Smooth muscle cell (in vitro differentiated cells): ENCODE data around the gene NLGN3. TPM values are rescaled to one million over a fixed set of nuclear protein-coding genes. Genes with fewer than 3 reads are reported as not detected.

Experiments used
- DNase-seq: peaks from one replicate; lab custom pipeline; 2025; ENCODE audit not compliant: unreplicated experiment; lab: John Stamatoyannopoulos, UW
- H2AFZ ChIP-seq: fragments of 200-600 bp; sonication (generic); 2 replicates; pipeline ENCODE4 v1.6.0; 2016; ENCODE audit warnings: antibody characterized with exemption, low read depth, mild to moderate bottlenecking
- H3F3A ChIP-seq: fragments of 200-600 bp; sonication (generic); 2 replicates; pipeline ENCODE4 v1.6.0; 2017; ENCODE audit warnings: antibody characterized with exemption, low read depth
- H3K27ac ChIP-seq: fragments of 200-600 bp; sonication (generic); 2 replicates; pipeline ENCODE4 v1.5.1; 2016; ENCODE audit warnings: low read depth, mild to moderate bottlenecking
- H3K27me3 ChIP-seq: fragments of 200-600 bp; sonication (generic); 2 replicates; pipeline ENCODE4 v1.6.1; 2016; ENCODE audit warnings: low read depth, mild to moderate bottlenecking
- H3K36me3 ChIP-seq: fragments of 200-600 bp; sonication (generic); 2 replicates; pipeline ENCODE4 v1.5.1; 2016; ENCODE audit warnings: low read depth
- H3K4me1 ChIP-seq: fragments of 200-600 bp; sonication (generic); 2 replicates; pipeline ENCODE4 v1.5.1; 2016; ENCODE audit warnings: low read depth
- H3K4me2 ChIP-seq: fragments of 200-600 bp; sonication (generic); 2 replicates; pipeline ENCODE4 v1.6.0; 2016; ENCODE audit warnings: mild to moderate bottlenecking
- H3K4me3 ChIP-seq: fragments of 200-600 bp; sonication (generic); 2 replicates; pipeline ENCODE4 v1.5.1; 2016; ENCODE audit warnings: mild to moderate bottlenecking
- H3K79me2 ChIP-seq: fragments of 200-600 bp; sonication (generic); 2 replicates; pipeline ENCODE4 v1.6.0; 2016; ENCODE audit warnings: low read depth, mild to moderate bottlenecking
- H3K9ac ChIP-seq: fragments of 200-600 bp; sonication (generic); 2 replicates; pipeline ENCODE4 v1.6.0; 2016; ENCODE audit warnings: low read depth
- H3K9me3 ChIP-seq: fragments of 200-600 bp; sonication (generic); replicated peaks from 2 replicates; pipeline ENCODE4 v1.5.1; 2016; ENCODE audit warnings: low read depth
- H4K20me1 ChIP-seq: fragments of 200-600 bp; sonication (generic); 2 replicates; pipeline ENCODE4 v1.6.0; 2016; ENCODE audit warnings: low read depth
- CTCF ChIP-seq: fragments of 200-600 bp; sonication (generic); IDR thresholded peaks from 2 replicates; pipeline ENCODE4 v1.5.1; 2017; ENCODE audit warnings: borderline replicate concordance, mild to moderate bottlenecking, antibody characterized with exemption; ENCODE audit not compliant: insufficient read depth, poor library complexity, severe bottlenecking
- WGBS: methylation state at CpG from one replicate; pipeline ENCODE4 v1.1.7; 2016; ENCODE audit warnings: low lambda C conversion rate; 5-methylcytosine and 5-hydroxymethylcytosine counted together
- polyA plus RNA-seq: library from polyadenylated mRNA; unstranded; fragments of >200 nt; fragmentation: Nextera tagmentation; extraction: Ambion mirVana; gene quantifications from 2 replicates; pipeline ENCODE4 v1.2.1, GENCODE V29; 2016
- total RNA-seq: library from RNA; depleted of rRNA; stranded (reverse); fragments of >200 nt; gene quantifications from 2 replicates; pipeline ENCODE4 v1.2.3, GENCODE V29; 2014

NLGN3 gene
- total and polyA plus RNA-seq, 2 experiments from 2014 or later: 0.13 to 1.5 TPM

DNA sequence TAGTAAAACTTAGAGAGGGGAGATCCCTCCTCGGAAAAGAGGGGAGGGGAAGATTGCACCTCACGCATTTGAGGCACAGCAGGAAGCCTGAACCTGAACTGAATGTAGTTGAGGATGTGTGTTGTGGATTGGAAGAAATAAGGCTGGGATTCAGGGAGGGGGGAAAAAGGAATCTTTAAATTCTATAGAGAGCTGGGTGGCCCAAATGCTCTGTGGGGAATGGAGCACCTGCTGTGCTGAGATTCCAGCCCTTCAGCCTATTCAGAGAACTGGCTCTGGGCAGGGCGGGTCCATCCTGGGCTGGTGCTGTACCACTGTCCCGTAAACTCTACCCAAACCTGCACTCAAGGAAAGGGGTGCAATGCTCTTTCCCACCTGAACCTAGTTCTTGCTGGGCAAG is 44.9 kb upstream of the NLGN3 start:
- no peak overlapping the region for H3K9ac ChIP-seq
- H3K27me3 ChIP-seq: no peaks in the 10 kb centered on the region
- H3K27ac ChIP-seq: no peak overlapping the region
- 54% methylated on average over 4 of the region's 4 CpGs for WGBS
- no peaks in the 10 kb centered on the region for H3K9me3 ChIP-seq
- no peaks in the 10 kb centered on the region for H3K4me1 ChIP-seq
- H3K4me2 ChIP-seq: no peak overlapping the region
- no peak for DNase-seq
- H3K79me2 ChIP-seq: no peaks in the 10 kb centered on the region
- H3K4me3 ChIP-seq: no peak overlapping the region
- no peak for TF ChIP-seq CTCF
- no peaks in the 10 kb centered on the region for H3F3A ChIP-seq
- no peaks in the 10 kb centered on the region for H4K20me1 ChIP-seq
- no peaks in the 10 kb centered on the region for H3K36me3 ChIP-seq
- no peak overlapping the region for H2AFZ ChIP-seq

DNA sequence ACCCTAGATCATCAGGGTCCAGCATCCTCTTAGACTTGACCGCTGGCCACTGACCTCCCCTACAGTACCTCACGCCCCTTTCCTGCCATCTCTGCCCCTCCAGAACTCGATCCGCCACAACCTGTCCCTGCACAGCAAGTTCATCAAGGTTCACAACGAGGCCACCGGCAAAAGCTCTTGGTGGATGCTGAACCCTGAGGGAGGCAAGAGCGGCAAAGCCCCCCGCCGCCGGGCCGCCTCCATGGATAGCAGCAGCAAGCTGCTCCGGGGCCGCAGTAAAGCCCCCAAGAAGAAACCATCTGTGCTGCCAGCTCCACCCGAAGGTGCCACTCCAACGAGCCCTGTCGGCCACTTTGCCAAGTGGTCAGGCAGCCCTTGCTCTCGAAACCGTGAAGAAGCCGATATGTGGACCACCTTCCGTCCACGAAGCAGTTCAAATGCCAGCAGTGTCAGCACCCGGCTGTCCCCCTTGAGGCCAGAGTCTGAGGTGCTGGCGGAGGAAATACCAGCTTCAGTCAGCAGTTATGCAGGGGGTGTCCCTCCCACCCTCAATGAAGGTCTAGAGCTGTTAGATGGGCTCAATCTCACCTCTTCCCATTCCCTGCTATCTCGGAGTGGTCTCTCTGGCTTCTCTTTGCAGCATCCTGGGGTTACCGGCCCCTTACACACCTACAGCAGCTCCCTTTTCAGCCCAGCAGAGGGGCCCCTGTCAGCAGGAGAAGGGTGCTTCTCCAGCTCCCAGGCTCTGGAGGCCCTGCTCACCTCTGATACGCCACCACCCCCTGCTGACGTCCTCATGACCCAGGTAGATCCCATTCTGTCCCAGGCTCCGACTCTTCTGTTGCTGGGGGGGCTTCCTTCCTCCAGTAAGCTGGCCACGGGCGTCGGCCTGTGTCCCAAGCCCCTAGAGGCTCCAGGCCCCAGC is 43.8 kb upstream of the NLGN3 start:
- Histone ChIP-seq H3F3A (no peaks in the 10 kb centered on the region), H3K27me3 (no peaks in the 10 kb centered on the region), H4K20me1 (no peaks in the 10 kb centered on the region), H2AFZ (no peak overlapping the region), H3K36me3 (no peaks in the 10 kb centered on the region), H3K9me3 (no peaks in the 10 kb centered on the region), H3K4me2 (no peak overlapping the region), H3K9ac (no peak overlapping the region), H3K27ac (no peak overlapping the region), H3K4me1 (no peaks in the 10 kb centered on the region), H3K4me3 (no peak overlapping the region), H3K79me2 (no peaks in the 10 kb centered on the region)
- 78% methylated on average over 31 of the region's 31 CpGs for WGBS
- DNase-seq: no peak
- no peak for TF ChIP-seq CTCF

GRCh38 chrX:71102292-71102691 is 42.3 kb upstream of the NLGN3 start:
- no peak for DNase-seq
- peak overlapping the region; percentile 28 for H3K27ac ChIP-seq
- no peak for TF ChIP-seq CTCF
- H3F3A ChIP-seq: no peaks in the 10 kb centered on the region
- 25% methylated on average over 3 of the region's 3 CpGs for WGBS
- H3K79me2 ChIP-seq: no peaks in the 10 kb centered on the region
- no peaks in the 10 kb centered on the region for H3K27me3 ChIP-seq
- H4K20me1 ChIP-seq: no peaks in the 10 kb centered on the region
- no peak overlapping the region for H2AFZ ChIP-seq
- no peaks in the 10 kb centered on the region for H3K9me3 ChIP-seq
- no peak overlapping the region for H3K4me3 ChIP-seq
- H3K9ac ChIP-seq: no peak overlapping the region
- no peak overlapping the region for H3K4me2 ChIP-seq
- no peaks in the 10 kb centered on the region for H3K4me1 ChIP-seq
- no peaks in the 10 kb centered on the region for H3K36me3 ChIP-seq
